Measurements from ENCODE around the gene JAZF1.

DNA sequence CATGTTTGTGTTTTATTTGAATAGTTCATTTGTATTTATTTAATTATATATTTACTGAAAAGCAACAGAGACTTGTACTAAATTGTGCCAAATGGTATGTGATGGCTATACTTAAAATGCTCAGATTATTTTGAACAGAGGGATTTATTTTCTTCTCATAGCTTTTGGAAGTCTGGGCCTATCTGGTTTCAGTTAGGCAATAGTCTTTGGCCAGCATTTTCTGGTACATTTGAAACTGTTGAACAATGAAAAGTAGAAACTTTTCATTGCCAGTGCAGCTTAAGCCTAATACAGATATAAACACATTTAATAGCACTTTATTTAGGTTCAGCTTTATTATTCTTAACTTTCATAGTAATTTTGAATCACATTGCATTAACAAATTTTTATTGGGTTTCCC lies 252.6 kb downstream of the JAZF1 start:
- TF ChIP-seq CTCF (conservative IDR thresholded peaks at IDR 0.05; ENCODE audit: low read depth, low read length) (no peak), RCOR1 (IDR thresholded peaks at IDR 0.05; ENCODE audit: insufficient replicate concordance, low read length) (no peak), POLR2A (IDR thresholded peaks at IDR 0.05; ENCODE audit: low read depth, low read length) (no peak), CEBPB (IDR thresholded peaks at IDR 0.05; ENCODE audit: low read depth, low read length) (no peak), FOS (IDR thresholded peaks at IDR 0.05; ENCODE audit: low read depth, low read length) (no peak), RFX5 (IDR thresholded peaks at IDR 0.05; ENCODE audit: low read depth, low read length) (no peak), CHD1 (IDR thresholded peaks at IDR 0.05; ENCODE audit: low read depth, low read length) (no peak), MAZ (IDR thresholded peaks at IDR 0.05; ENCODE audit: borderline replicate concordance, low read depth, low read length) (no peak)
- TF ChIP-seq, protein P1, sequence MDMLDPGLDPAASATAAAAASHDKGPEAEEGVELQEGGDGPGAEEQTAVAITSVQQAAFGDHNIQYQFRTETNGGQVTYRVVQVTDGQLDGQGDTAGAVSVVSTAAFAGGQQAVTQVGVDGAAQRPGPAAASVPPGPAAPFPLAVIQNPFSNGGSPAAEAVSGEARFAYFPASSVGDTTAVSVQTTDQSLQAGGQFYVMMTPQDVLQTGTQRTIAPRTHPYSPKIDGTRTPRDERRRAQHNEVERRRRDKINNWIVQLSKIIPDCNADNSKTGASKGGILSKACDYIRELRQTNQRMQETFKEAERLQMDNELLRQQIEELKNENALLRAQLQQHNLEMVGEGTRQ (IDR thresholded peaks at IDR 0.05; ENCODE audit: low read depth, low read length), result no peak

All from IMR-90 (cell line).